NCI-H526 treated with DMSO at 0.1 percent for 48 hours (cell line): ENCODE measurements around the gene CCDC9B.

Source experiments
- DNase-seq: peaks from one replicate; lab custom pipeline; 2025; lab: John Stamatoyannopoulos, UW

CCDC9B gene

DNA sequence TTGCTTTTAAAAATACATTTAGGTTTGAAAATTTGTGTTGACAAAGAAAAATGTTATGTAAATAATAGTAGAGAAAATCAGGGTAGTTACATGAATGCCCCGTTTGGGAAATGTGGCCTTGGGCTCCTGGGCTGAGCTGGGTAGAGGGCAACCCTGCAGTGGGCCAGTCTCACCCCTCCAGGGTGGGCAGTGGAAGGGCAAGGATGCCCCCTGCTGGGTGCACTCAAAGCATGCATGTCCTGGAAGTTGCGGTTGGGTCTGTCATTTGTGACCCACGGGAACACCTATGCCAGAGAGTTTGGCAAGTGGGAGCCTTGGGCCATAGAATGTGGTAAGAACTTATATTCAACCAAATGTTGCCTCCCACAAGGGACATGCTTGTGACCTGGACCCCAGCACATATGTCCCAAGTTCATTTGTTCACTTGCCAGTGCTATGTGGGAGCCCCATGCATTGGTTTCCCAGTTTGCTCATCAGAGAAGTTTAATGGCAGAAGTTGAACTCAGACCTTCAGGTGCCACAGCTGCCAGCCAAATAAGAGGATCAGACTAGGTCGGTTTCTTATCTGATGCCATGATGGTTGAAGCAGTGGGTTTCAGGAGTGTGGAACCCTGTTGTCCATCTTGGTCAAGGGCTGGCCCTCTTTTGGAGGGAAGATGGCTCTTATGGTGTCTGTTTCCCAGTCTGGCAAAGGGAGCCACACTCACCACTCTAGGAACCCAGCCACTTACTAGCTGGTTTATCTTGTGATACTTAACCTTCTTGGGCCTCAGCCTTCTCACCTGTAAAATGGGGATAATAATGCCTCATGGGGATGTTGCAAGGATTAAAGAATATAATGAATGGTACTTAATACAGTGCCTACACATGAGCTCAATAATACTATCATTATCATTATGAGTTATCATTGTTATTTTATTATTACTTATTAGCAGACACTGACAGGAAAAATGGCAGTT is 30.5 kb downstream of the CCDC9B start:
- DNase-seq = no peak

DNA sequence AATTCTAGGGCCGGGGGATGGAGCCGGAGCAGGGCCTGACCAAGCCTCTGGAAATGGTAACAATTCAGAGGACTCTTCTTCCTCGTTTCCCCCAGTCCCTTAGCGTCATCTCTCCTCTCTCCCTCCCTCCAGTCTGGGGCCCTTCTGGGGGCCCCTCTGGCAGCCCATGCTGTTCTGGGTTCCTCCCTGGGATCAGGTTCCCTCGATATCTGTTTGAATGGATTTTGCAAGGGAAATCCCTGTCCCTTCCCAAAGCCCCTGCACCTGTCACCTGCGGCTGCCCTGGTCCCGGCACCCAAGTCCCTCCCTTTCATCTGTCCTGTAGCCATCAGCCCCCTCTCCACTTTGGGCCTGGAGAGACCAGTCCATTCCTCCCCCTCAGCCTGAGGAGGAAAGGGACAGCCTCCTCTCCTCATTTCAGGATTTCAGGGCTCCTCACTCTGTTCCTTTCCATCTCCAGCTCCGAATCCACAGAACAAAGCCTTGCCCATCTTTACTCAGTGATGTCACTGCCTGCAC is 31.3 kb downstream of the CCDC9B start:
- peak; percentile 7 for DNase-seq

DNA sequence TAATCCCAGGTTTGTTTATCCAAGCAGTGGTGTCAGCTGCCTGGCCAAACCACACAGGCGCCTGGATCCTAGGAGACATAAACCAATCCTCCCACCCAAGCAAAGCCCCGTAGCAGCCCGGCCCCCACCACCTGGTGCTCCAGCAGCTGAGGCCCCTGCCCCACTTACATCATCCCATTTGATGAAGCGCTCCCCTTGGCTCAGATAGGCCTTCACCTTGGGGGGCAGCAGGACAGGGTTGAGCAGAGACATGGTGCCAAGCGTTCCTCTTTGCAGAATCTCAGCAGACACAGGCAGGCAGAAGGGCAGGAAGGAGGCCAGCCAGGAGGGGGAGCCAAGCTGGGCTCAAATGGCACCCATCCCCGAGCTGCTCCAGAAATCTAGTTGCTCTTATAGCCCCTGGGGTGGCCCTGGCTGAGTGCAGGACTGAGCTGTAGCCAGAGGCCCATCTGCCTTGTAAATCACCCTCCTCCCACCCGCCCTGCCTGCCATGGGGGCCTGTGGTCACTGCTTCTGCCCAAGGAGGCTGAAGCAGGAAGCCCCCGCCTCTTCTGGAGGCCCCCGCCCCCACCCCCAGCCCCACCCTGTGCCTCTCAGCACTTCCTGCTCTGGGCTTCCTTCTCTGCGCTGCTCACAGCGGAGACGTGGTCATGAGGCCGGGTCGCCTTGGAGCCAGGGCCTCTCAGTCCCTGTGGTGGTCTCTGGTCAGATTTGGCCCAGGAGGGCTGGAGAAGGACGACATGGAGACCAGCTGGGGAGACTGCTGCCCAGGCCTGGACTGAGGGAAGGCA is 33.1 kb downstream of the CCDC9B start, which contains the start of gene PLCB2:
TSS of gene PLCB2 (minus strand) at position 515 of the 791 bp plus-strand sequence. CDS start at position 252, 263 bp downstream.
- peak; percentile 51 for DNase-seq

DNA sequence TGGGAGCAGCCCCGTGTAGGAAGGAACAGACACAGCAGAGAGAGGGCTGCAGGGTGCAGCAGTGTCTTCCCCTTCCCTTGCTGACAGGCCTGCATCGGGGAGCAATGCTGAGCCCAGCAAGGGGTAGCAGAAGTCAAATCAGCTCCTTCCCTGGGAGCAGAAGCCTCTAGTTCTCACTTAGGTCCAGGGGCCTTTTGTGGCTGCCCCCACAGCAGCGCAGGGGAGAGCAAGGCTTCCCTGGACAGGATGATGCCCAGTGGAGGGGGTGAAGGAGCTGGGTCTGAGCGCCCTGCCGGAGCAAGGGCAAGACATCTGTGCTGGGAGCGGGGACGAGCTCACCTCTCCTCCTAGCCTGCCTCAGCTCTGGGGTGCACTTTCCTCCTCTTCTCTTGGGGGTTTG is 33.8 kb downstream of the CCDC9B start:
- no peak for DNase-seq

DNA sequence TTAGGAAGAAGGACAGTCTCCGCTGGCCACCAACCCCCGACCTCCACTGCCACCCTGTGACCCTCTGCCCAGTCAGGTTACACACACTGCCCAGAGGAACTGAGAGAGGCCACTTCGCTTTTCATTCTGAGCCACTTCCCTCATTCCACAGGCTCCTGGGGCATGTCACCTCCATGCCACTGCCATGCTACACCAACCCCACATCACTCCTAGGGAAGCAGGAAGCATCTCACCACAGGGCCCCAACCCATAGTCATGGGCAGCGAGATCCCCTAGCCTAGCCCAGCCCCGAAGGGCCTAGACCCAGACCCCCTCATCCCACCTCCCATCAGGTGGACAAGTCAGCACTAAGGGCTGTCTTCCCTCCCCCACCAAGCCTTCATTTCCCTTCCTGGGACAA is 34.4 kb downstream of the CCDC9B start:
- DNase-seq = no peak

DNA sequence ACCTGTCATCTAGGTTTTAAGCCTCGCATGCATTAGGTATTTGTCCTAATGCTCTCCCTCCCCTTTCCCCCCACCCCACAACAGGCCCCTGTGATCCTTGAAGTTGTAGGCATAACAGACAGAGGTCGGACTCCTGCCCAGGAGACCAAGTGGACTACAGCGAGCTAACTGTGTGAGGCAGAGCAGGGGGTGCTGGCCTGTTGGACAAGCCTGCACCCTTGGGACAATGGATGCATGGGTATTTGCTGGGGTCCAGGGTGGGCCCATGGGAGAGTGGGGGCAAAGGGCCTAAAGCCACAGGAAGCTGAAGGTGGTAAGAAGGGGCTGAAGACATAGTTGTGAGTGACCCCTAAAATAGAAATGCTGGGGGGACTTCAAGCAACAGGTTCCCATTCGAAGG is 35.5 kb downstream of the CCDC9B start:
- no peak for DNase-seq

DNA sequence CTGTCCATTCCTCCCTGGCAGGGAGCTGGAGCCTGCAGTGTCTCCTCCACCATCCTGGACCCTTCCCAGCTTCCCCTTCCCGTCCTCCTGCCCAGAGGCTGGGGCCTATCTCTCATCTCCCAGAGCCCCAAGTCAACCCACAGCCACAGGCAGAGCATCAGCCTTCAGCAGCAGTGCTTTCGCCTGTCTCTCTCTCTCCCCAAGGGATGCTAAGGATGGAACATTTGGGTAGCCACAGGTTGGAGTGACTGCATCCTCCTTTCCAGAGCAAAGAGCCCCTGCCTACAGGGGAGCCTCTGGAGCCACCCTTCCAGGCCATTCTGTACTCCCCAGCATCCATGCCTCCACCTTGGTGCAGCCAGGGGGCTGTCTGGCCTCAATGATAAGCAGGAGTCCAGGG is 37.2 kb downstream of the CCDC9B start:
- DNase-seq = no peak

DNA sequence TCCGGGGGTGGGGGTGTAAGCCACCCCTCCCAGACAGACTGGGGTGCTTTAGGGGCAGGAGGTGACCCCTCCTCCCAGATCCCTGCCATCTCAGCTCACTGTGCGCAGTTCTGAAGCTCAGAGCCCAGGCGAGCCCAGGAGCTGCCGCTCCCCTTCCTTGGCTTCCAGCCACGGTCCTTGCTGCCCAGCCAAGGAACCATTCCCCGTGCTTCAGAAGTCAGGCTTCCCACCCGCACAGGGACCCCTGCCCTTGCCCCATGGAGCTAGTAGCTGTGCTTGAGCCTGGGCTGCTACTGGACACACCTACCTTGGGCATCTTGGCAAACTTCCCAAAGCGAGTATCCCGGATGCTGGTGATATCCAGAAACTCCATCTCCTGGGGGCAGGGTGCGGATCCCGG is 37.8 kb downstream of the CCDC9B start:
- DNase-seq = no peak

DNA sequence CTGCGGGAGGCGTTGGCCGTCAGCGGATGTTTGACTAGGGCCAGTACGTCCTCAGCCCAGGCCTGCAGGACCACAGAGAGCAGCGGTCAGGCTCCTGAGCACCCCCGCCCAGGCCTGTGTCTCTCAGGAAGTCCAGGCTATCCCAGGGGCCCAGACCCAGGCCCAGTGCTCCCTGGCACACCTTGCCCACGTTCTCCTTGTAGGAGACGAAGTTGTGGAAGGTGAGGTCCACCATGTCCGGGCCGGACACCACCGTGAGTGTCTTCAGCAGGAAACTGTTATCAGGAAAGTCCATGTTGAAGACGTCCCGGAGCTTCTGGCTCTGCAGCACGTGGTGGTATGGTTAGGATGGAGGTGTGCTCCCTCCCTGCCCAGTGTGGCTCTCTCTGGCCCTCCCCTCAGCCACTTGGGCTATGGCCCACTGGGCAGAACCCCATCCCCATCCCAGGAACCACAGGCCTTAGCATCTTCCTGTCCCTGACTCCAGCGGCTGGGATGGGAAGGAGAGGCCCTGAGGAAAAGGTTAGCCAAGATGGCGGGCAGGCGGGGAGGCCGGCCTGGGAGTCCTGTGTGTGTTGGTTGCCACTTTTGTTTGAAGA is 38.4 kb downstream of the CCDC9B start:
- DNase-seq = no peak

DNA sequence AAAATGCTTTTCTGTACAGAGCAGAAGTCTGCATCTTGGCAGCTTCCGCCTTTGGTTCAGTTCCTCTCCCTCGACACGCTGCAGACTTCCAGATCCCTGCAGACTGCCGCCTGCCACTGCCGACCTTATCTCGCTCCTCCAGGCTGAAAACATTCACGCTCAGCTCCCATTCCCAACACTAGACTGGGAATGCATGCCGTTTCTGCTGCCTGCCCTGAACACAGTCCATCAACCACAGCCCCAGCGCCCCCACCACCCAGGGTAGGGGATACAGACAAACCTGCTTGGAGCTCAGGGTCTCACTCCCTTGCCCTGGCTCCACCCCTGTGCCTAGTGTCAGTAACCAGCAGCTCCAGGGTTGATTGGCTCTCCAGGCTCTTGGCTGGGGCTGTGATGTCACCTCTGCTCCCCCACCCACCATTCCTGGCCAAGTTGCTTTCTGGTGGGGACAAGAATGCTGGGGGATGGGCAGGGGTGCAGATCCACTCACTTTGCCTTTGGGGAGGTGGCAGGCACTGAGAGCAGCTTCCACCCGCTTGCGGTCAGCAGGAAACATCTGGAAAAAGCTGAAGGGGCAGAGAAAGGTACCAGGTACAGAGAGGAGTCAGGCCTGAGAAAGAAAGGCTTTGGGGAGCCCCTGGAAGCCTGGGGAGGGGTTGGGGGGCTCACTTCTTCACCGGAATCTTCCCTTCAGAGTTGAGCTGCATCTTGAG is 39.1 kb downstream of the CCDC9B start:
- DNase-seq = no peak

DNA sequence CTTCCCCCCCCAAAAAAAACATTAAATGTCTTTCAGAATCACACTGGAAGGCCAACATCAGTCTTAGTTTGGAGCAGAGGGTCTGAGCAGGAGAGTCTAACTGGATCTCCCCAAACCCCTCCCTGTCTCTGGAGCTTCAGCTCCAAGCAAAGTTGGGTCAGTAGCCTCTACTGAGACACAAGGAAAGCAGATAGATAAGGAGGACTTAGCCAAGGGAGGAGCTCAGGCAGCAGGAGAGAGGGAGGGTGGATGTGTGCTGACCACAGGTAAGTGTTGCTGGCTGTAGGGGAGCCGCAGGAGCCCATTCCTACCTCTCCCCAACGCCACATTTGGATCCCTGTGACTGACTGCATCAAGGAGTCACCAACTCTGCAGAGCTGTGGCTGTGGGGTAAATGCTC is 40.0 kb downstream of the CCDC9B start:
- DNase-seq = no peak

DNA sequence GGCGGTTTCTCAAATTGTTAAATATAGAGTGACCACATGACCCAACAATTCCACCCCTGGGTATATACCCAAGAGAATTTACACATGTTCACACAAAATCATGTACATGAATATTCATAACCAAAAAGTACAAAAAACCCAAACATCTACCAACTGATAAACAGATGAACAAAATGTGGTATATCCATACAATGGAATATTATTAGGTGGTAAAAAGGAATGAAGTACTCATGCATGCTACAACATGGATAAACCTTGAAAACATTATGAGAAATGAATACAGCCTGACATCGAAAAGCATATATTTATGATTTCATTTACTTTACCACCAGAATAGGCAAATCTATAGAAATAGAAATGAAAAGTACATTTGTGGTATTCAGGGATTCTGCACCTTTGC is 40.4 kb downstream of the CCDC9B start:
- DNase-seq = no peak

DNA sequence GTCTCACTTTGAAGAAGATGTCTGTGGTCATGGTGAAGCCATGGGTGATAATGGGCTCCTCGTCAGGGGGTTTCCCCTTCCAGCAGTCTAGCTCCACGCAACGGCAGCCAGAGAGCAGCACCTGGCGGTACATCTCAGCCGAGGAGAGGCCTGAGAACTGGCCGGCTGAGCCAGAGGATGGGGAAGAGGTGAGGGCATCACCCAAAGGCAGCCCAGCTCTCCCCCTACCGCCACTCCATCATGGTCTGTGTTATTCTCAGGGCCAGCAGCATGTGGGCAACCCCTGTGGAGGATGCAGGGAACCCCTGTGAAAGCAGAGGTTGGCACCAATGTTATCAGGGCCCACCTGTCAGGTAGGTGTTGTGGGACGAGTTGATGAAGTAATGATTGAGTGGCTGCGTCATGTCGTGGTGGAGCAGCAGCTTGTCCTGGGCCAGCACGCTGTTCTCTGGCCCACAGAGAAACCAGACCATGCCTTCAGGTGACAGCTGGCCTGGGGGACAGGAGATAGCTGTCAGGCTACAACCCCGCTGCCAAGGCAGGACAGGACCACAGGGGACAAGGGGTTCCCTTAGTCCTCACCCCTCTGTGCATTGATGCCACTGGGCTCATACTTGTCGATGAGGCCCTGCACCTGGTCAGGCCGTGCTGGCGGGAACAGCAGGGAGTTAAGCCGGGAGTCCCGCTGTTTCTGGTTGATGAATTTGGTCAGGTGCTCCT is 42.4 kb downstream of the CCDC9B start:
- DNase-seq = no peak

DNA sequence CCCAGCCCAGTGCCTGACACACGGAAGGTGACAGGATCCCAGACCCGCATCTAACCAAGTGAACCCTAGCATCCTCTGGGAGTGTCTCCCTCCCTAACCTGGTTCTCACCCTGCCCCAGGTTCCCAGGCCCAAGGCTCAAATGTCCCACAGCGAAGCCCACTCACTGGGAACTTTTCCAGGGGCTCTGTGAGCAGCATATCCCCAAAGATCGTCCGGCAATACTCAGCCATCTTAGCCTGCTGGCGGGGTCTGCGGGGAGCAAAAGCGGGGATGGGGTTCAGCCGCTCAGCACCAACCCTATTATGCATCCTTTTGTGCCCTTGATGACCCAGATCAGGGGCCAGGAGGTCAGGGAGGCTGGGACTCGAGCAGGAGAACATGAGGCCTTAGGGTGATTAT is 43.4 kb downstream of the CCDC9B start:
- DNase-seq = no peak

DNA sequence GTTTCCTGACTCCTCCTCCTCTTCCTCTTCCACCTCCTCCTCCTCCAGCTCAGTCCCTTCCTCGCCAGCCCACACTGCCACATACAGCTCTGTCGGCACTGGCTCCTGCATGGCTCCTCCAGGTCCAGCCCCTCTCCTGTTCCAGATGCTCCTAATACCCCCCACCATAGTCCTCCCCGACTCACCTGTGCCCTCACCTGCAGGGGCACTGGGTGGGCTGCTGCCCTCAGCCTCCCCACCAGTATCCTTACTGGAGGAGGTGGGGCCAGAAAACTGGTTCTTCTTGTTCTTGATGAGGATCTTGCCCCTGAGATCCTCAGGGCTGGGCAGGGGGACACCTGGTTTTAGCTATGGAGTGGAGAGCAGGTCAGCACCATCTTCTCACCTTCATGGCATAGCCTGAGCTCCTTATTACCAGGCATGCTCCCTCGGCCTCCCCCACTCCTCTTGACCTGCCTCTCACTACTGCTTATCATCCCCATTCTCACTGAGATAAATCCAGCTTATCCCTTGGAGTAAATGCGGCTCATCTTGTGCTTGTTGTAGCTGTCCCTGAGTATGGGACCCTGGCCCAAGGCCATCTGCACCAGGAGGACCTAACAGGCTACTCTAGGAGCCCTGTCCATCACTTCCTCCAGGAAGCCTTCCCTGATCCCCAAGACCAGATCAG is 44.0 kb downstream of the CCDC9B start:
- DNase-seq = no peak

DNA sequence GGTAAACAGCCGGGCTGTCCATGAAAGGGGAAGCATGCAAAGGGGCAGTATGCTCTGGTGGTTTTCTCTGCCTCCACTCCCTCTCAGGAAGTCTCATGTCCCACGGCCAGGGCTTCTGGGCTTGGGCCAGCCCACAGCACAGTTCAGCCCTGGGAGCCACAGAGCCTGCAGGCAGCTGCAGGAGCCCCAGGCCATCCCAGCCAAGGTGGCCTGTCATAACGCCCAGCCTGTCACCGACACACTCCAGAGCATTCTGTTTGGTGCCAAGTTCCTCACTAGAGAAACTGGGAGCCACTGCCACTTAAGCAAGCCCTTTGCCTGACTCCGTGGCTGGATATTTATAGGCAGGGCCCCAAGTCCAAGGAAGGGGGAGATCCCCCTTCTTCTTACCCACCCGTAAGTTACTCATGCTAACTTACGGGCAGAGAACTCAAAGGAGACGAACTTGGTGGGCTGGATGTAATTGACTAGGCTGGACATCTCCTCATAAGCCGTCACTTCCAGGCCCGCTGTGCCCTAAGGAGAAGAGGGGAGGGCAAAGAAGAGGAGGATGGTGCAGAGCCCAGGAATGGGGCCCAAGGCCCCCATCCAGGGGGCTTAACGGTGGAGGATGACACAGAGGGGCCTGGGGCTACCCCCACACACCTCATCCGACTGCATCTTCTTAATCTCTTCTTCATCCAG is 44.7 kb downstream of the CCDC9B start:
- DNase-seq = no peak

DNA sequence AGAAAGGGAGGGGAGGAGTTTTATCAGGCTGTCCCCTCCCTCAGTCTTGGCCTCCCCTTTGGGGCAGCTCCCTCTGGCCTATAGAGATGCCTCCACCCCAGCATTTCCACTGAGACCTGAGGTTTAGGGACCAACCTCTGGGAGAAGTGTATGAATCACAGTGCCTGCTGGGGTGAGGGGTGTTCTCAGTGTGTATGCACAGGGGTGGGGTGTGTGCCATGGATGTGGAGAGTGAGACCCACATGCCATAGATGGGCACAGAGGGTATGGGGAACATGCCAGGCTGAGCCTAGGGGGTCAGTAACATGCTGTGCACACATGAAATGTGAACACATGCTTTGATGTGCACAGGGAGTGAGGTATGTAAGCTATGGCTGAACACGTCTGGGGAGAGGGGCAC is 45.4 kb downstream of the CCDC9B start:
- DNase-seq = no peak

DNA sequence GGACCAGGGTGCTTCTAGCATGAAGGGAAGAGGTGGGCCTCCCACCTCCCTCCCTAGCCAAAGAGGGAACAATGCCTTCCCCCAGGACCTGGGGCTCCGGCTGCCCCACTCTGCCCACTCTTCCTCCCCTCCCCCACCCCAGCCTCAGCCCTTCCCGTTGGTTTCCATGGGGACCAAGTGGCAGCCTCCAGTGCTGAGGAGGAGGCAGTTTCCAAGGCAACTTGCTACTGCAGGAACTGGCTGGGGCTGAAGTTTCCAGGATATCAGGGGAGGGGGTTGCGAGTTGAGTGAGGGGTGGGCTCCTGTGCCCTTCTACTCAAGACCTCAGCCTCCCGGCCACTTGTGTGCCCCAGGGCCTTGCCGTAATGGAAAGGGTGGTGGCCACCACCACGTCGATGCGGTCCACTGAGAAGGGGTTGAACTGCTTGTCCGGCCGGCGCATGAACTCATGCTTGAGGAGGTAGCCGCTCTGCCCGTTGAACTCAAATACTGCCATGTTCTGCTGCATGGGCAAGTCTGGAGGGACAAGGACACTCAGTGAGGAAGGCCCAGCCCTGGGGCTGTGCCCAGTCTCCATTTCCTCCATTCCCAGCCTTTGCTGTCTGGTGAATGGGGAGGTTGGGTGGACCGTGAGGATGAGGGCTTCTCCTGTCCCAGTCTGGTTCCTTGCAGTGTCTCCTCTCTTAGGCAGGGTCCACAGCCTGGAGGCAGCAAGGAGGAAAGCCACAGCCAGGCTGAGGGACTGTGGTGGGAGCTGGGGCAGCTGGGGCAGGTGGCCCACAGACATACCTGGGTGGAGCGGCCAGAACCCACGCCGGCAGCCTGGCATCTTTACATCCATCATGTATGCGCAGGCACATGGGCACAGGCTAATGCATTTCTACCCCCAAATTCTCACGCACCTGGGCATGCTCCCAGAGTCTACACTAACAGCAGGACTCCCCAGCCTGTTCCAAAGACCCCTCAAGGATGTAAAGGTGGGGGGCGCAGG is 46.5 kb downstream of the CCDC9B start:
- no peak for DNase-seq

DNA sequence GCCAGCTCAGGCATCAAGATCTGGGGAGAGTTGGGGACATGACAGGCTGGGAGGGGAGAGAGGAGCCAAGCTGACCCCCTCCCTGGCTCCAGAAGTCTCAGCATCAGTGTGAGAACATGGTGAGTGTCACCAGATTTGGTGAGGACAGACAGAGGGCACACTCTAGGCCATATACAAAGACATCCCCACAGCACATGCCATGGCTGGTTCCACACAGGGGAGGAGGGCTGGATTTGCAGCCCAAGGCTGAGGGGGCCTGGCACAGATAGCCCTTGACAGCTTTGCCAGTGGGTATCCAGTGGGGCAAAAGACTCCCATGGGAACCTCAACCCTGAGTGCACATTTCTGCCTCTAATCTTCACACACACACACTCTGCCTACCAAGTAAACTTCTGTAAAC is 47.7 kb downstream of the CCDC9B start:
- no peak for DNase-seq
